SU-DHL-6 (cell line): ENCODE results near the gene TEK.

ENCODE experiments used
- CTCF ChIP-seq: fragments of 200-600 bp; sonication (generic); IDR thresholded peaks from one replicate; pipeline ENCODE4 v1.5.1; 2017; ENCODE audit warnings: antibody characterized with exemption, mild to moderate bottlenecking, low read length, moderate library complexity; ENCODE audit not compliant: insufficient read depth, poor library complexity, severe bottlenecking
- EZH2phosphoT487 ChIP-seq: fragments of 200-600 bp; sonication (generic), shearing (Covaris generic); conservative IDR thresholded peaks from 2 replicates; pipeline ENCODE4 v1.6.1; 2018; ENCODE audit warnings: mild to moderate bottlenecking, antibody characterized with exemption, low read length, moderate library complexity, mixed read lengths

DNA sequence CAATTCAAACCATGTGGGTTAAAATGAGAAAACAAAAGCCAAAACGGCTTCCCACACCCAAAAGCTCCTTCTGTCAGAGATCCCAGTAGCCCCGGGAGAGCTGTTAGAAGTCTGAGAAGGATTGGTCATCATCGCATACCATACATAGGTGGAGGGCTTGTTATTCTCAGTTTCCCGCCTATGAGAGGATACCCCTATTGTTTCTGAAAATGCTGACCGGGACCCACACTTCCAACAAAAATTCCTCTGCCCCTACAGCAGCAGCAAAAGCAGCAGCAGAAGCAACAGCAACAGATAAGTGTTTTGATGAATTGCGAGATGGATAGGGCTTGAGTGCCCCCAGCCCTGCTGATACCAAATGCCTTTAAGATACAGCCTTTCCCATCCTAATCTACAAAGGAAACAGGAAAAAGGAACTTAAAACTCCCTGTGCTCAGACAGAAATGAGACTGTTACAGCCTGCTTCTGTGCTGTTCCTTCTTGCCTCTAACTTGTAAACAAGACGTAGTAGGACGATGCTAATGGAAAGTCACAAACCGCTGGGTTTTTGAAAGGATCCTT, at the start of gene TEK:
- TF ChIP-seq CTCF (no peak), EZH2phosphoT487 (no peak)
